HUES6 (cell line): ENCODE data around the gene TTLL1.
"Not testable (repeated sequence)": the region's sequence is repeated elsewhere in the genome, so short reads cannot be mapped to it uniquely, and the experiment has no call there.

Experiments used
- H3K27ac ChIP-seq: 2 replicates; pipeline ENCODE4 v1.7.0; 2013; ENCODE audit warnings: low read depth, mild to moderate bottlenecking, low read length, inconsistent platforms
- H3K27me3 ChIP-seq: 2 replicates; pipeline ENCODE4 v1.6.1; 2013; ENCODE audit warnings: low read length; ENCODE audit not compliant: control insufficient read depth, insufficient read depth
- H3K36me3 ChIP-seq: 2 replicates; pipeline ENCODE4 v1.6.1; 2013; ENCODE audit warnings: low read length; ENCODE audit not compliant: control insufficient read depth, insufficient read depth
- H3K4me1 ChIP-seq: 2 replicates; pipeline ENCODE4 v1.6.1; 2013; ENCODE audit warnings: low read length; ENCODE audit not compliant: control insufficient read depth, insufficient read depth
- H3K4me3 ChIP-seq: 2 replicates; pipeline ENCODE4 v1.5.1; 2013; ENCODE audit warnings: low read depth, low read length
- H3K9ac ChIP-seq: one replicate; pipeline ENCODE4 v1.6.1; 2013; ENCODE audit warnings: mild to moderate bottlenecking, low read length
- H3K9me3 ChIP-seq: 2 replicates; pipeline ENCODE4 v1.6.1; 2013; ENCODE audit warnings: low read depth, low read length; ENCODE audit not compliant: control insufficient read depth, insufficient read depth

Gene TTLL1

GRCh38 chr22:43002202-43002586, 87.0 kb downstream of the TTLL1 start:
- no peak overlapping the region for H3K9ac ChIP-seq
- H3K4me3 ChIP-seq = no peak overlapping the region
- H3K27me3 ChIP-seq = no peaks in the 10 kb centered on the region
- peaks cover 64% of the 10 kb centered on the region for H3K4me1 ChIP-seq
- H3K9me3 ChIP-seq = peaks cover 5% of the 10 kb centered on the region; the same call in 1 of the 2 replicates
- H3K36me3 ChIP-seq = no peaks in the 10 kb centered on the region
- H3K27ac ChIP-seq = no peak overlapping the region

- H3K27ac ChIP-seq = peak overlapping the region; percentile 18; the same call in 1 of the 2 replicates
- H3K9ac ChIP-seq = no peak overlapping the region
- H3K4me1 ChIP-seq = peaks cover 60% of the 10 kb centered on the region
Observed at GRCh38 chr22:43001271-43002201, 87.7 kb downstream of the TTLL1 start.

GRCh38 chr22:43000441-43001175, 88.6 kb downstream of the TTLL1 start:
- H3K36me3 ChIP-seq = no peaks in the 10 kb centered on the region
- no peaks in the 10 kb centered on the region for H3K27me3 ChIP-seq
- H3K9me3 ChIP-seq = peaks cover 5% of the 10 kb centered on the region; the same call in 1 of the 2 replicates
- H3K27ac ChIP-seq = peak overlapping the region; percentile 18; the same call in 1 of the 2 replicates
- H3K9ac ChIP-seq = no peak overlapping the region
- no peak overlapping the region for H3K4me3 ChIP-seq
- H3K4me1 ChIP-seq = peaks cover 51% of the 10 kb centered on the region

More at GRCh38 chr22:43001271-43002201, 87.7 kb downstream of the TTLL1 start:
- Histone ChIP-seq H3K4me3 (no peak overlapping the region), H3K9me3 (peaks cover 5% of the 10 kb centered on the region; the same call in 1 of the 2 replicates), H3K36me3 (no peaks in the 10 kb centered on the region), H3K27me3 (no peaks in the 10 kb centered on the region)

- Histone ChIP-seq H3K27me3 (no peaks in the 10 kb centered on the region), H3K4me1 (peaks cover 39% of the 10 kb centered on the region), H3K9ac (no peak overlapping the region), H3K9me3 (peaks cover 5% of the 10 kb centered on the region; the same call in 1 of the 2 replicates), H3K27ac (no peak overlapping the region), H3K4me3 (no peak overlapping the region), H3K36me3 (peaks cover 7% of the 10 kb centered on the region; the same call in 1 of the 2 replicates)
Observed at GRCh38 chr22:42997582-42998090, 91.6 kb downstream of the TTLL1 start.

- no peak overlapping the region for H3K4me3 ChIP-seq
- H3K27ac ChIP-seq = no peak overlapping the region
- no peaks in the 10 kb centered on the region for H3K27me3 ChIP-seq
- no peak overlapping the region for H3K9ac ChIP-seq
- H3K4me1 ChIP-seq = peaks cover 32% of the 10 kb centered on the region
- peaks cover 5% of the 10 kb centered on the region; the same call in 1 of the 2 replicates for H3K9me3 ChIP-seq
- H3K36me3 ChIP-seq = peaks cover 7% of the 10 kb centered on the region; the same call in 1 of the 2 replicates
Observed at GRCh38 chr22:42996646-42997365, 92.4 kb downstream of the TTLL1 start.

GRCh38 chr22:42995654-42996053, 93.5 kb downstream of the TTLL1 start:
- H3K27me3 ChIP-seq, H3K27ac ChIP-seq, H3K4me3 ChIP-seq, H3K9ac ChIP-seq, H3K9me3 ChIP-seq, H3K36me3 ChIP-seq: not testable (repeated sequence)
- peaks cover 31% of the 10 kb centered on the region for H3K4me1 ChIP-seq

- peaks cover 31% of the 10 kb centered on the region for H3K4me1 ChIP-seq
- H3K27ac ChIP-seq = no peak overlapping the region
- H3K9ac ChIP-seq = no peak overlapping the region
Observed at GRCh38 chr22:42994917-42995562, 94.2 kb downstream of the TTLL1 start.

GRCh38 chr22:42994276-42994916, 94.8 kb downstream of the TTLL1 start:
- H3K4me1 ChIP-seq = peaks cover 26% of the 10 kb centered on the region
- no peak overlapping the region for H3K9ac ChIP-seq
- H3K27me3 ChIP-seq = no peaks in the 10 kb centered on the region
- H3K27ac ChIP-seq = no peak overlapping the region
- peaks cover 5% of the 10 kb centered on the region; the same call in 1 of the 2 replicates for H3K9me3 ChIP-seq
- H3K36me3 ChIP-seq = peaks cover 7% of the 10 kb centered on the region; the same call in 1 of the 2 replicates
- no peak overlapping the region for H3K4me3 ChIP-seq

More at GRCh38 chr22:42994917-42995562, 94.2 kb downstream of the TTLL1 start:
- Histone ChIP-seq H3K27me3 (no peaks in the 10 kb centered on the region), H3K4me3 (no peak overlapping the region), H3K36me3 (peaks cover 7% of the 10 kb centered on the region; the same call in 1 of the 2 replicates), H3K9me3 (peaks cover 5% of the 10 kb centered on the region; the same call in 1 of the 2 replicates)

GRCh38 chr22:42993651-42994275, 95.4 kb downstream of the TTLL1 start:
- no peak overlapping the region for H3K27ac ChIP-seq
- peaks cover 7% of the 10 kb centered on the region; the same call in 1 of the 2 replicates for H3K36me3 ChIP-seq
- peaks cover 26% of the 10 kb centered on the region for H3K4me1 ChIP-seq
- no peaks in the 10 kb centered on the region for H3K27me3 ChIP-seq
- no peak overlapping the region for H3K9ac ChIP-seq
- H3K9me3 ChIP-seq = no peaks in the 10 kb centered on the region; the same call in 1 of the 2 replicates
- H3K4me3 ChIP-seq = no peak overlapping the region
